ENCODE measurements around the gene TARBP1.
A peak's percentile ranks its signal among the peaks of the same experiment; 100 is the strongest.
"Not testable (repeated sequence)": the region's sequence is repeated elsewhere in the genome, so short reads cannot be mapped to it uniquely, and the experiment has no call there.

TARBP1 gene

GRCh38 chr1:234504969-234505768 is 26.2 kb upstream of the TARBP1 start:
- H3K27ac ChIP-seq (ENCODE audit: low read depth, low read length): no peak overlapping the region
- no peaks in the 10 kb centered on the region for H3K27me3 ChIP-seq (ENCODE audit: control insufficient read depth in 5 of 5, insufficient read depth in 4 of 5, low read length in 5 of 5)
- no peaks in the 10 kb centered on the region for H3K9me3 ChIP-seq (ENCODE audit: control insufficient read depth in 5 of 5, low read length in 5 of 5)
- H3K36me3 ChIP-seq (ENCODE audit: control insufficient read depth in 5 of 5, insufficient read depth in 5 of 5, low read length in 5 of 5): no peaks in the 10 kb centered on the region
- no peak overlapping the region for H3K4me3 ChIP-seq (ENCODE audit: low read depth in 1 of 5, low read length in 5 of 5)
- no peak overlapping the region for H3K9ac ChIP-seq (ENCODE audit: low read length in 5 of 5)
- peaks cover 3 to 26% (median 13%) of the 10 kb centered on the region in 5 donors for H3K4me1 ChIP-seq (ENCODE audit: control insufficient read depth in 5 of 5, insufficient read depth in 5 of 5, low read length in 5 of 5)

DNA sequence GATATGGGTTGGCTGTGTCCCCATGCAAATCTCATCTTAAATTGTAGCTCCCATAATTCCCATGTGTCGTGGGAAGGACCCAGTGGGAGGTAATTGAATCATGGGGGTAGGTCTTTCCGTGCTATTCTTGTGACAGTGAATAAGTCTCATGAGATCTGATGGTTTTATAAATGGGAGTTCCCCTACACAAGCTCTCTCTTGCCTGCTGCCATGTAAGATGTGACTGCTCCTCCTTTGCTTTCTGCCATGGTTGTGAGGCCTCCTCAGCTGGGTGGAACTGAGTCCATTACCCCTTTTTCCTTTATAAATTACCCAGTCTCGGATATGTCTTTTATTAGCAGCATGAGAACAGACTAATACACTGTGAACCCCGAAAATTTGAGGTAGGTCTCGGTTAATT is 25.3 kb upstream of the TARBP1 start:
- Histone ChIP-seq H3K27ac (ENCODE audit: low read depth, low read length) (peak overlapping the region; percentile 8), H3K4me1 (ENCODE audit: control insufficient read depth in 5 of 5, insufficient read depth in 5 of 5, low read length in 5 of 5) (peaks cover 7 to 27% (median 14%) of the 10 kb centered on the region in 5 donors)
- not testable (repeated sequence) for H3K36me3 ChIP-seq (ENCODE audit: control insufficient read depth in 5 of 5, insufficient read depth in 5 of 5, low read length in 5 of 5); H3K27me3 ChIP-seq (ENCODE audit: control insufficient read depth in 5 of 5, insufficient read depth in 4 of 5, low read length in 5 of 5); H3K9ac ChIP-seq (ENCODE audit: low read length in 5 of 5); H3K4me3 ChIP-seq (ENCODE audit: low read depth in 1 of 5, low read length in 5 of 5); H3K9me3 ChIP-seq (ENCODE audit: control insufficient read depth in 5 of 5, low read length in 5 of 5)

GRCh38 chr1:234503193-234504050 is 24.4 kb upstream of the TARBP1 start:
- peak overlapping the region; percentile 8 for H3K27ac ChIP-seq (ENCODE audit: low read depth, low read length)
- no peaks in the 10 kb centered on the region for H3K9me3 ChIP-seq (ENCODE audit: control insufficient read depth in 5 of 5, low read length in 5 of 5)
- H3K4me3 ChIP-seq (ENCODE audit: low read depth in 1 of 5, low read length in 5 of 5): no peak overlapping the region
- no peak overlapping the region for H3K9ac ChIP-seq (ENCODE audit: low read length in 5 of 5)
- no peaks in the 10 kb centered on the region for H3K36me3 ChIP-seq (ENCODE audit: control insufficient read depth in 5 of 5, insufficient read depth in 5 of 5, low read length in 5 of 5)
- no peaks in the 10 kb centered on the region for H3K27me3 ChIP-seq (ENCODE audit: control insufficient read depth in 5 of 5, insufficient read depth in 4 of 5, low read length in 5 of 5)
- H3K4me1 ChIP-seq (ENCODE audit: control insufficient read depth in 5 of 5, insufficient read depth in 5 of 5, low read length in 5 of 5): peaks cover 8 to 35% (median 21%) of the 10 kb centered on the region in 5 donors

DNA sequence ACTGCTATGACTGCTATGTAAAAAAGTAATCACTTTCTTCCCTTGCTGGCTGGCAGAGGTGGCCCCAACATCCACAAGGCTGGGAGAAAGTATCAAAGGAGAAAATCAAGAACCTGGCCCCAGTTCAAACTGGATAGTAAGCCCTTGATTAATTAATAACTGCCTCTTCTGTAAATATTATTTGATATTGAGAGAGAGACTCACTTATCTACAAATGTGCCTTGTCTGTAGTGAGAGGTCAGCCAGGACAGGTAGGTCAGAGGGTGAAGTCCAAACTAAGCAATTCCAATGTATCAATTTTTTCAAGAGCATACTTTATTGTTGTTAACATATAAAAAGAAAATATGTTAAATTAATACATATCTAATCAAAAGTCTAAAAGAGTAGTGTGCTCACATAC is 23.8 kb upstream of the TARBP1 start:
- no peak overlapping the region for H3K27ac ChIP-seq (ENCODE audit: low read depth, low read length)

DNA sequence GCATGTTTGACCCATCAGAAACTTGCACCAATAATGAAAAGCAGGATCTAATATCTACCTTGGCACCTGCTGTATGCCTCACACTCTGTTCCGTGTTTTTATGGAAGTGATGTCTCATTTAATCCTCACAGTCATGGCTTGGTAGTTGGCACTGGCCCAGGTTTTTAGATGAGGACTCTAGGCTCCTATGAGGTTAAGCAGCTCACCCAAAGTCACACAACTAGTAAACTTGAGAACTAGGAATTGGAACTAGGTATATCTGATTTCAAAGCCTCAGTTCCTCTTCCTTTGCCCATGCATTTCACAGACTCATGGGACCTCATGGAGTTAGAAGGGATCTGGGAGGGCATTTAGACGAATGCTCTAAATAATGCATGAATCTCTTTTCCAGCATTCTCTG is 21.3 kb upstream of the TARBP1 start:
- H3K9ac ChIP-seq (ENCODE audit: low read length in 5 of 5): no peak overlapping the region
- H3K27me3 ChIP-seq (ENCODE audit: control insufficient read depth in 5 of 5, insufficient read depth in 4 of 5, low read length in 5 of 5): no peaks in the 10 kb centered on the region
- peaks cover 8 to 31% (median 21%) of the 10 kb centered on the region in 5 donors for H3K4me1 ChIP-seq (ENCODE audit: control insufficient read depth in 5 of 5, insufficient read depth in 5 of 5, low read length in 5 of 5)
- H3K4me3 ChIP-seq (ENCODE audit: low read depth in 1 of 5, low read length in 5 of 5): peak overlapping the region in 1 of 5 donors; percentile 62
- H3K9me3 ChIP-seq (ENCODE audit: control insufficient read depth in 5 of 5, low read length in 5 of 5): no peaks in the 10 kb centered on the region
- no peaks in the 10 kb centered on the region for H3K36me3 ChIP-seq (ENCODE audit: control insufficient read depth in 5 of 5, insufficient read depth in 5 of 5, low read length in 5 of 5)
- H3K27ac ChIP-seq (ENCODE audit: low read depth, low read length): peak overlapping the region; percentile 90

More for the DNA sequence above, 23.8 kb upstream of the TARBP1 start:
- no peaks in the 10 kb centered on the region for H3K27me3 ChIP-seq (ENCODE audit: control insufficient read depth in 5 of 5, insufficient read depth in 4 of 5, low read length in 5 of 5)
- peaks cover 8 to 35% (median 21%) of the 10 kb centered on the region in 5 donors for H3K4me1 ChIP-seq (ENCODE audit: control insufficient read depth in 5 of 5, insufficient read depth in 5 of 5, low read length in 5 of 5)
- H3K9me3 ChIP-seq (ENCODE audit: control insufficient read depth in 5 of 5, low read length in 5 of 5): no peaks in the 10 kb centered on the region
- H3K9ac ChIP-seq (ENCODE audit: low read length in 5 of 5): no peak overlapping the region
- no peak overlapping the region for H3K4me3 ChIP-seq (ENCODE audit: low read depth in 1 of 5, low read length in 5 of 5)
- no peaks in the 10 kb centered on the region for H3K36me3 ChIP-seq (ENCODE audit: control insufficient read depth in 5 of 5, insufficient read depth in 5 of 5, low read length in 5 of 5)

DNA sequence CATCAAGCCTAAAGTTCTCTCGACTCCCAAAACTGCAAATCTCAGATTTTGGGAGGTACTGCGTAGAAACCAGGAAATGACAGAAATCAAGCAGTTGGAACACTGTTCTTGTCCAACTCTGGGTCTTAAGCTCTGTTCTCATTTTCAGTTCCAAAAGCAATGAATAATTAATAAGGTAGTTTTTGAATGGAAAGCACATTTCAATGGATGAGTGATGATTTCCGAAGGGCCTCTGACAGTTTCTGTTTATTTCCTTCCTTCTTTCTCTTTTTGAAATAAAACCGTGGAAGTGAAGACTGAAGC is 20.9 kb upstream of the TARBP1 start:
- H3K9ac ChIP-seq (ENCODE audit: low read length in 5 of 5): no peak overlapping the region
- peak overlapping the region in 4 of 5 donors; percentile 39 to 62 (median 40) for H3K4me3 ChIP-seq (ENCODE audit: low read depth in 1 of 5, low read length in 5 of 5)

GRCh38 chr1:234499119-234499942 is 20.4 kb upstream of the TARBP1 start:
- H3K9me3 ChIP-seq (ENCODE audit: control insufficient read depth in 5 of 5, low read length in 5 of 5): no peaks in the 10 kb centered on the region
- no peaks in the 10 kb centered on the region for H3K36me3 ChIP-seq (ENCODE audit: control insufficient read depth in 5 of 5, insufficient read depth in 5 of 5, low read length in 5 of 5)
- H3K27me3 ChIP-seq (ENCODE audit: control insufficient read depth in 5 of 5, insufficient read depth in 4 of 5, low read length in 5 of 5): no peaks in the 10 kb centered on the region
- peak overlapping the region in 4 of 5 donors; percentile 39 to 62 (median 40) for H3K4me3 ChIP-seq (ENCODE audit: low read depth in 1 of 5, low read length in 5 of 5)
- peak overlapping the region in 3 of 5 donors; percentile 1 to 66 (median 57) for H3K9ac ChIP-seq (ENCODE audit: low read length in 5 of 5)
- peak overlapping the region; percentile 90 for H3K27ac ChIP-seq (ENCODE audit: low read depth, low read length)
- H3K4me1 ChIP-seq (ENCODE audit: control insufficient read depth in 5 of 5, insufficient read depth in 5 of 5, low read length in 5 of 5): peaks cover 8 to 32% (median 21%) of the 10 kb centered on the region in 5 donors

More for the DNA sequence above, 20.9 kb upstream of the TARBP1 start:
- Histone ChIP-seq H3K27me3 (ENCODE audit: control insufficient read depth in 5 of 5, insufficient read depth in 4 of 5, low read length in 5 of 5) (no peaks in the 10 kb centered on the region), H3K27ac (ENCODE audit: low read depth, low read length) (peak overlapping the region; percentile 90), H3K9me3 (ENCODE audit: control insufficient read depth in 5 of 5, low read length in 5 of 5) (no peaks in the 10 kb centered on the region), H3K4me1 (ENCODE audit: control insufficient read depth in 5 of 5, insufficient read depth in 5 of 5, low read length in 5 of 5) (peaks cover 8 to 30% (median 21%) of the 10 kb centered on the region in 5 donors), H3K36me3 (ENCODE audit: control insufficient read depth in 5 of 5, insufficient read depth in 5 of 5, low read length in 5 of 5) (no peaks in the 10 kb centered on the region)

DNA sequence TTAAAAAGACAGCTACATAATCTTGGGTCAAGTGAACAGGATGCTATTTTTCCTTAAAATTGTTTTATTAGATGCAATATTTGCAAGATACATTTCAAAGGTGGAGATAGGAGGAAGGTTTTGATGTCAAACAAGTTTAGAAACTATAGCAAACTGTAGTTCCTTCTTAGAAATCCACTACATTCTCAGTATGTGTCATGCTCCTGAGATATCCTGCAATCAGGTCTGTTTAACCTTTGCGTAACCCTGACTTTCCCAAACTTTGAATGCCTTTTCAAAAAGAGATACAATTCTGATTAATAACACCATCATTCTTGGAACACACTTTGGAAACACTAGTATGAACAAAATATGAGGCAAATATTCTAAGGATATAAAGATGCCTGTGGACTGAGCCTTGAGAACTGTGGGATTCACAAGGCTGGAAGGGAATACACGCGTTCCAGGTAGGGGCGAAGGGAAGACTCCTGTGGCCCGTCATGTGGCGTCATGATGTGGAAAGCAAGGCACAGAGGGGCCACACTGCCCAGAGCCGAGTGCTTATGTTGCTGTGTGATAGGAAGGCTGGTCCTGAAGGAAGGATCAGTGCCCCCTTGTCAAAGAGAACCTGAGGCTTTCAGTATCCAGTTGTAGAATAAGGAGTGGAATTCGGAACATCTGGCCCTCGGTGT is 19.6 kb upstream of the TARBP1 start:
- Histone ChIP-seq H3K27ac (ENCODE audit: low read depth, low read length) (peak overlapping the region; percentile 90), H3K4me1 (ENCODE audit: control insufficient read depth in 5 of 5, insufficient read depth in 5 of 5, low read length in 5 of 5) (peaks cover 8 to 32% (median 21%) of the 10 kb centered on the region in 5 donors), H3K9me3 (ENCODE audit: control insufficient read depth in 5 of 5, low read length in 5 of 5) (no peaks in the 10 kb centered on the region), H3K36me3 (ENCODE audit: control insufficient read depth in 5 of 5, insufficient read depth in 5 of 5, low read length in 5 of 5) (no peaks in the 10 kb centered on the region), H3K9ac (ENCODE audit: low read length in 5 of 5) (peak overlapping the region in 2 of 5 donors; percentile 41 to 66), H3K27me3 (ENCODE audit: control insufficient read depth in 5 of 5, insufficient read depth in 4 of 5, low read length in 5 of 5) (no peaks in the 10 kb centered on the region), H3K4me3 (ENCODE audit: low read depth in 1 of 5, low read length in 5 of 5) (peak overlapping the region in 1 of 5 donors; percentile 19)

GRCh38 chr1:234497589-234497988 is 18.6 kb upstream of the TARBP1 start:
- H3K36me3 ChIP-seq (ENCODE audit: control insufficient read depth in 5 of 5, insufficient read depth in 5 of 5, low read length in 5 of 5): no peaks in the 10 kb centered on the region
- H3K27me3 ChIP-seq (ENCODE audit: control insufficient read depth in 5 of 5, insufficient read depth in 4 of 5, low read length in 5 of 5): no peaks in the 10 kb centered on the region
- no peak overlapping the region for H3K27ac ChIP-seq (ENCODE audit: low read depth, low read length)
- H3K4me3 ChIP-seq (ENCODE audit: low read depth in 1 of 5, low read length in 5 of 5): no peak overlapping the region
- H3K9ac ChIP-seq (ENCODE audit: low read length in 5 of 5): no peak overlapping the region
- H3K4me1 ChIP-seq (ENCODE audit: control insufficient read depth in 5 of 5, insufficient read depth in 5 of 5, low read length in 5 of 5): peaks cover 8 to 28% (median 21%) of the 10 kb centered on the region in 5 donors
- no peaks in the 10 kb centered on the region for H3K9me3 ChIP-seq (ENCODE audit: control insufficient read depth in 5 of 5, low read length in 5 of 5)
